Liver (tissue), 9 donors: ENCODE results near the gene PTPRN2. TPM values are rescaled to one million over a fixed set of nuclear protein-coding genes. Genes with fewer than 3 reads are reported as not detected.

ENCODE experiments used
- DNase-seq: peaks from one replicate; pipeline ENCODE4 v3.0.0-alpha.2; 2017; ENCODE audit warnings: low spot score
- H3K27ac ChIP-seq, 2 donors: one replicate each; pipeline ENCODE4 v1.7.0; 2013; ENCODE audit warnings: inconsistent platforms in 2 of 2, low read length in 2 of 2, control low read depth in 1 of 2, low read depth in 1 of 2, mild to moderate bottlenecking in 1 of 2
- H3K27me3 ChIP-seq, 4 donors: one replicate each; pipeline versions ENCODE4 v1.6.1 to v1.7.0; 2013; ENCODE audit warnings: low read length in 3 of 4, inconsistent platforms in 1 of 4, mild to moderate bottlenecking in 1 of 4, moderate library complexity in 1 of 4; ENCODE audit not compliant: control insufficient read depth in 4 of 4, insufficient read depth in 4 of 4
- H3K36me3 ChIP-seq, 4 donors: one replicate each; pipeline versions ENCODE4 v1.6.1 to v1.7.0; 2013; ENCODE audit warnings: low read length in 3 of 4, mild to moderate bottlenecking in 3 of 4, low read depth in 1 of 4, moderate library complexity in 1 of 4; ENCODE audit not compliant: control insufficient read depth in 4 of 4, insufficient read depth in 3 of 4
- H3K4me1 ChIP-seq, 4 donors: one replicate each; pipeline versions ENCODE4 v1.6.1 to v1.7.0; 2013; ENCODE audit warnings: low read length in 3 of 4, mild to moderate bottlenecking in 3 of 4, moderate library complexity in 1 of 4; ENCODE audit not compliant: control insufficient read depth in 4 of 4, insufficient read depth in 4 of 4
- H3K4me3 ChIP-seq, 3 donors: one replicate each; pipeline versions ENCODE4 v1.6.1 to v1.7.0; 2013; ENCODE audit warnings: low read length in 3 of 3, control low read depth in 1 of 3, low read depth in 1 of 3, mild to moderate bottlenecking in 1 of 3
- H3K9ac ChIP-seq, 2 donors: one replicate each; pipeline ENCODE4 v1.7.0; 2013; ENCODE audit warnings: low read length in 2 of 2, mild to moderate bottlenecking in 2 of 2, moderate library complexity in 2 of 2, control low read depth in 1 of 2, low read depth in 1 of 2
- H3K9me3 ChIP-seq, 4 donors: one replicate each; pipeline versions ENCODE4 v1.6.1 to v1.7.0; 2013; ENCODE audit warnings: low read length in 3 of 4; ENCODE audit not compliant: control insufficient read depth in 4 of 4
- EGR1 ChIP-seq, 2 donors: IDR thresholded peaks; 2 replicates each; pipeline ENCODE4 v1.6.1; 2016 to 2018; ENCODE audit warnings: antibody characterized with exemption in 2 of 2, low read depth in 2 of 2
- FOXA1 ChIP-seq: IDR thresholded peaks from 2 replicates; pipeline ENCODE4 v1.6.1; 2016; ENCODE audit warnings: antibody characterized with exemption
- FOXA2 ChIP-seq: IDR thresholded peaks from 2 replicates; pipeline ENCODE4 v1.6.1; 2016; ENCODE audit warnings: antibody characterized with exemption
- GABPA ChIP-seq, 2 donors: IDR thresholded peaks in 1 of 2; conservative IDR thresholded peaks in 1 of 2; 2 replicates each; pipeline ENCODE4 v1.6.1; 2016; ENCODE audit warnings: antibody characterized with exemption in 2 of 2, mild to moderate bottlenecking in 1 of 2, moderate library complexity in 1 of 2
- HNF4G ChIP-seq: IDR thresholded peaks from 2 replicates; pipeline ENCODE4 v1.6.1; 2016; ENCODE audit warnings: antibody characterized with exemption
- NR2F2 ChIP-seq: IDR thresholded peaks from 2 replicates; pipeline ENCODE4 v1.6.1; 2016; ENCODE audit warnings: antibody characterized with exemption
- RAD21 ChIP-seq, 2 donors: IDR thresholded peaks; 2 replicates each; pipeline ENCODE4 v1.6.1; 2016; ENCODE audit warnings: antibody characterized with exemption in 2 of 2, mild to moderate bottlenecking in 2 of 2
- REST ChIP-seq: IDR thresholded peaks from 2 replicates; pipeline ENCODE4 v1.6.1; 2016; ENCODE audit warnings: antibody characterized with exemption, mild to moderate bottlenecking
- RXRA ChIP-seq, 2 donors: IDR thresholded peaks; 2 replicates each; pipeline ENCODE4 v1.6.1; 2017 to 2018; ENCODE audit warnings: antibody characterized with exemption in 2 of 2, mild to moderate bottlenecking in 1 of 2
- SP1 ChIP-seq: IDR thresholded peaks from 2 replicates; pipeline ENCODE4 v1.6.1; 2018; ENCODE audit warnings: antibody characterized with exemption, mild to moderate bottlenecking
- YY1 ChIP-seq: IDR thresholded peaks from 2 replicates; pipeline ENCODE4 v1.6.1; 2016; ENCODE audit warnings: antibody characterized with exemption, mild to moderate bottlenecking
- ZBTB33 ChIP-seq: IDR thresholded peaks from 2 replicates; pipeline ENCODE4 v1.6.1; 2016; ENCODE audit warnings: antibody characterized with exemption
- WGBS: extraction: QIAGEN DNeasy Blood & Tissue Kit; methylation state at CpG from one replicate; pipeline ENCODE4 v1.1.7; 2013; 5-methylcytosine and 5-hydroxymethylcytosine counted together
- polyA plus RNA-seq, 2 donors: library from polyadenylated mRNA; stranded (reverse) in 1 of 2; unstranded in 1 of 2; fragments of 200-250 nt in 1 of 2; fragments of >200 nt in 1 of 2; fragmentation: Nextera tagmentation in 1 of 2; extraction: Ambion mirVana in 1 of 2; gene quantifications; one replicate each; pipeline versions ENCODE4 v1.2.1 to v1.2.3, GENCODE V29; 2013 to 2015
- total RNA-seq, 2 donors: library from RNA; depleted of rRNA; stranded (reverse); fragments of >200 nt; gene quantifications; one replicate each; pipeline ENCODE4 v1.2.3, GENCODE V29; 2014
- TF ChIP-seq, protein P1 (sequence below): IDR thresholded peaks from 2 replicates; pipeline ENCODE4 v1.6.1; 2016; ENCODE audit warnings: antibody characterized with exemption
- TF ChIP-seq, protein P2 (sequence below): IDR thresholded peaks from 2 replicates; pipeline ENCODE4 v1.6.1; 2016; ENCODE audit warnings: antibody characterized with exemption
- TF ChIP-seq, protein P3 (sequence below): fragments of 150-350 bp; IDR thresholded peaks from 2 replicates; pipeline ENCODE4 v1.5.1; 2017; ENCODE audit warnings: improper control_type of control experiment, low read depth, low read length; ENCODE audit not compliant: missing input control
- donor health status: healthy.
- donor health status: healthy.
- donor health status: healthy.
- donor health status: healthy.
- donor health status: healthy.

PTPRN2 gene
- total and polyA plus RNA-seq, 4 donors: 0.75 to 1.9 (median 1.1) TPM

DNA sequence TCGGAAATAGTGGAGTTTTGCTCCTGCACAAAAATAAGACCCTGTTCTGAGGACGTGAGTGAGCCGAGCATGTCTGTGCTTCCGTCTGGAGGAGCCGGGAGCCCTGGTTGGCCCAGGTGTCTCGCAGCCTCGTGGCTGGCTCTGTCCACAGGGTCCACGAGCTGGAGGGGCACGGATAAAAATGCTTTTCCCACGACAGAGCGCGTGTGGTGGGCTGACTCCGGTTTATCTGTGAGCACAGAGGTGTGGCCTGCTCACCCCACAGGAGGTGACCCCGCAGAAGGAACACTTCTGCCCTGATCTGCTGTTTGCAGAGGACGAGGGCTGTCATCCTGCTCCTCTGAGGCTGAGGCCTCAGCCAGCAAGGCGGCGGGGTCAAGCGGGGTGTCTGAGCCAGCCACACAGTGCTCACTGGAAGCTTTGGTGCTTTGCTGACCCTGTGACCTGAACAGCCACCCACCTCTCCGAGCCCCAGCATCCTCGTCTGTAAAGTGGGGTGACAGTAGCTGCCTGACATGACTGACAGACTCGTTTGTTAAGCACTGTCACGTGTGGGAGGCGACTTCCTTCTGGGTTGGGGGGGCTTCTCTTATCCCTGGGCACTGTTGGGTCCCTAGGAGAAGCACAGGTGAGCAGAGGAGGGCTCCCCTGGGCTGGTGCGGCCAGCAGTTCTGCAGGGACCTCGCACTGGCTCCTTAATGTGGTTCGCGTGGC, 1088.3 kb downstream of the PTPRN2 start:
- WGBS: 85% methylated on average over 27 of the region's 27 CpGs
- no peak overlapping the region for H3K27ac ChIP-seq
- H3K4me1 ChIP-seq: no peaks in the 10 kb centered on the region
- no peak overlapping the region for H3K4me3 ChIP-seq
- TF ChIP-seq RXRA (IDR thresholded peaks at IDR 0.05): no peak
- TF ChIP-seq FOXA2: no peak
- no peaks in the 10 kb centered on the region for H3K9me3 ChIP-seq
- H3K36me3 ChIP-seq: no peaks in the 10 kb centered on the region
- no peaks in the 10 kb centered on the region for H3K27me3 ChIP-seq
- H3K9ac ChIP-seq: no peak overlapping the region
- DNase-seq: no peak

DNA sequence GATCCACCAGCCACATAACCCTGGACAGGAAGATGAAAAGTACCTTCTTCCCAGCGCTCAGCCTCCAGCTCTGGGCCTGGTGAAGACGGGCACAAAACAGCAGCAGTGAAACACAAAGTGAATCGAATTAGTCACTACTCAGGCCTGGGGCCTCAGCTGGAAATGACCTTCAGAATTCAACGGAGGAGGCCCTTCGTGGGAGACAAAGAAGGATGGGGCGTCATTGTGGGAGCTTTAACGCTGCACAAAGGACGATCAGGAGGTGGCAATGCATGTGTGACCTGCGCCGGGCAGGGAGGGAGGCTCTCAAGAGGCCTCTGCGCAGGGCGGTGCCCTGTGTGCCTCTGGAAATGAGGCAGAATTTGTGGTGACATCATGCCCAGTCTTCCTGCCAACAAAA, 1089.0 kb downstream of the PTPRN2 start:
- TF ChIP-seq FOXA2: no peak
- TF ChIP-seq FOXA1: no peak
- TF ChIP-seq EGR1 (IDR thresholded peaks at IDR 0.05; ENCODE audit: low read depth in 2 of 2): no peak
- no peak for TF ChIP-seq SP1
- TF ChIP-seq RAD21 (IDR thresholded peaks at IDR 0.05): no peak
- no peak for TF ChIP-seq NR2F2
- TF ChIP-seq YY1: no peak
- no peak for TF ChIP-seq REST
- TF ChIP-seq ZBTB33: no peak
- TF ChIP-seq RXRA (IDR thresholded peaks at IDR 0.05): no peak
- TF ChIP-seq HNF4G: no peak
- TF ChIP-seq, protein P1, sequence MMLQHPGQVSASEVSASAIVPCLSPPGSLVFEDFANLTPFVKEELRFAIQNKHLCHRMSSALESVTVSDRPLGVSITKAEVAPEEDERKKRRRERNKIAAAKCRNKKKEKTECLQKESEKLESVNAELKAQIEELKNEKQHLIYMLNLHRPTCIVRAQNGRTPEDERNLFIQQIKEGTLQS: no peak
- TF ChIP-seq, protein P2, sequence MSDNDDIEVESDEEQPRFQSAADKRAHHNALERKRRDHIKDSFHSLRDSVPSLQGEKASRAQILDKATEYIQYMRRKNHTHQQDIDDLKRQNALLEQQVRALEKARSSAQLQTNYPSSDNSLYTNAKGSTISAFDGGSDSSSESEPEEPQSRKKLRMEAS: no peak
- TF ChIP-seq, protein P3, sequence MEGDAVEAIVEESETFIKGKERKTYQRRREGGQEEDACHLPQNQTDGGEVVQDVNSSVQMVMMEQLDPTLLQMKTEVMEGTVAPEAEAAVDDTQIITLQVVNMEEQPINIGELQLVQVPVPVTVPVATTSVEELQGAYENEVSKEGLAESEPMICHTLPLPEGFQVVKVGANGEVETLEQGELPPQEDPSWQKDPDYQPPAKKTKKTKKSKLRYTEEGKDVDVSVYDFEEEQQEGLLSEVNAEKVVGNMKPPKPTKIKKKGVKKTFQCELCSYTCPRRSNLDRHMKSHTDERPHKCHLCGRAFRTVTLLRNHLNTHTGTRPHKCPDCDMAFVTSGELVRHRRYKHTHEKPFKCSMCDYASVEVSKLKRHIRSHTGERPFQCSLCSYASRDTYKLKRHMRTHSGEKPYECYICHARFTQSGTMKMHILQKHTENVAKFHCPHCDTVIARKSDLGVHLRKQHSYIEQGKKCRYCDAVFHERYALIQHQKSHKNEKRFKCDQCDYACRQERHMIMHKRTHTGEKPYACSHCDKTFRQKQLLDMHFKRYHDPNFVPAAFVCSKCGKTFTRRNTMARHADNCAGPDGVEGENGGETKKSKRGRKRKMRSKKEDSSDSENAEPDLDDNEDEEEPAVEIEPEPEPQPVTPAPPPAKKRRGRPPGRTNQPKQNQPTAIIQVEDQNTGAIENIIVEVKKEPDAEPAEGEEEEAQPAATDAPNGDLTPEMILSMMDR: no peak
- no peak for TF ChIP-seq GABPA (IDR thresholded peaks at IDR 0.05 in 1 of 2, conservative IDR thresholded peaks at IDR 0.05 in 1 of 2)
- H3K27me3 ChIP-seq: no peaks in the 10 kb centered on the region
- no peaks in the 10 kb centered on the region for H3K36me3 ChIP-seq
- no peak overlapping the region for H3K27ac ChIP-seq
- 84% methylated on average over 12 of the region's 12 CpGs for WGBS
- H3K4me1 ChIP-seq: no peaks in the 10 kb centered on the region
- H3K9ac ChIP-seq: no peak overlapping the region
- no peaks in the 10 kb centered on the region for H3K9me3 ChIP-seq
- no peak overlapping the region for H3K4me3 ChIP-seq
- DNase-seq: no peak
